ENCODE data around the gene TYK2. TPM values are rescaled to one million over a fixed set of nuclear protein-coding genes. Genes with fewer than 3 reads are reported as not detected.

Gene TYK2
- total and polyA plus RNA-seq, 2 of the 13 experiments (the other 11 are each of a cell fraction or from before 2014, with no cell fraction given), result 38.8 to 60.1 TPM

GRCh38 chr19:10333758-10334587, 46.4 kb downstream of the TYK2 start (continued):
- no peak; the same call in 1 of the 2 replicates for TF ChIP-seq CERS6 (CRISPR knock-in tag; IDR thresholded peaks at IDR 0.05)
- no peak for TF ChIP-seq KAT8 (CRISPR knock-in tag; IDR thresholded peaks at IDR 0.05)
- 0 out of 2 replicates have a peak, but pooled peaks have one; percentile 4 for TF ChIP-seq GTF2F1 (IDR thresholded peaks at IDR 0.05; ENCODE audit: low read length)
- no peak for TF ChIP-seq ZNF850 (CRISPR knock-in tag; conservative IDR thresholded peaks at IDR 0.05)
- TF ChIP-seq ISL2 (CRISPR knock-in tag; IDR thresholded peaks at IDR 0.05), result no peak
- TF ChIP-seq SP1 (IDR thresholded peaks at IDR 0.05), result no peak
- no peak for TF ChIP-seq SP1 (CRISPR knock-in tag; IDR thresholded peaks at IDR 0.05)
- no peak for TF ChIP-seq MYC (CRISPR knock-in tag; IDR thresholded peaks at IDR 0.05; ENCODE audit: borderline replicate concordance)
- TF ChIP-seq HOMEZ (CRISPR knock-in tag; IDR thresholded peaks at IDR 0.05; ENCODE audit: low read depth), result no peak
- no peak for TF ChIP-seq FOXK2 (IDR thresholded peaks at IDR 0.05)
- no peak for TF ChIP-seq ZNF614 (CRISPR knock-in tag; IDR thresholded peaks at IDR 0.05; ENCODE audit: borderline replicate concordance)
- TF ChIP-seq ZNF12 (CRISPR knock-in tag; IDR thresholded peaks at IDR 0.05), result no peak
- no peak; the same call in 1 of the 2 replicates for TF ChIP-seq RXRB (CRISPR knock-in tag; IDR thresholded peaks at IDR 0.05; ENCODE audit: borderline replicate concordance)
- no peak for TF ChIP-seq PBX3 (CRISPR knock-in tag; IDR thresholded peaks at IDR 0.05; ENCODE audit: borderline replicate concordance)
- no peak for TF ChIP-seq HHEX (CRISPR knock-in tag; IDR thresholded peaks at IDR 0.05)
- 0 out of 2 replicates have a peak, but pooled peaks have one; percentile 31 for TF ChIP-seq THAP7 (CRISPR knock-in tag; IDR thresholded peaks at IDR 0.05)
- no peak for TF ChIP-seq ZNF232 (CRISPR knock-in tag; IDR thresholded peaks at IDR 0.05; ENCODE audit: borderline replicate concordance)
- 0 out of 2 replicates have a peak, but pooled peaks have one; percentile 1 for TF ChIP-seq ZKSCAN5 (CRISPR knock-in tag; IDR thresholded peaks at IDR 0.05)
- TF ChIP-seq ZNF746 (CRISPR knock-in tag; IDR thresholded peaks at IDR 0.05), result no peak
- TF ChIP-seq ZNF260 (CRISPR knock-in tag; IDR thresholded peaks at IDR 0.05; ENCODE audit: borderline replicate concordance, low read depth), result no peak
- no peak for TF ChIP-seq GMEB1 (CRISPR knock-in tag; IDR thresholded peaks at IDR 0.05; ENCODE audit: borderline replicate concordance)
- no peak for TF ChIP-seq ARNT2 (CRISPR knock-in tag; IDR thresholded peaks at IDR 0.05; ENCODE audit: low read depth)
- peak; percentile 38; the same call in 1 of the 2 replicates for TF ChIP-seq HNF4G (IDR thresholded peaks at IDR 0.05; ENCODE audit: borderline replicate concordance, low read depth, low read length)
- TF ChIP-seq HNF4G (CRISPR knock-in tag; IDR thresholded peaks at IDR 0.05; ENCODE audit: borderline replicate concordance, low read depth), result no peak; the same call in 1 of the 2 replicates
- no peak for TF ChIP-seq ARNT (IDR thresholded peaks at IDR 0.05)
- TF ChIP-seq ZFP36L2 (CRISPR knock-in tag; IDR thresholded peaks at IDR 0.05), result no peak
